Stimulated activated CD8-positive, alpha-beta memory T cell treated with anti-CD3 and anti-CD28 coated beads, Interleukin-4, amount 100 ng/mL, for 48 hours (primary cell): Measurements from ENCODE around the gene LRMDA.

Experiments used
- DNase-seq: peaks from one replicate; pipeline ENCODE4 v3.0.0-alpha.2; 2020

The LRMDA gene

DNA sequence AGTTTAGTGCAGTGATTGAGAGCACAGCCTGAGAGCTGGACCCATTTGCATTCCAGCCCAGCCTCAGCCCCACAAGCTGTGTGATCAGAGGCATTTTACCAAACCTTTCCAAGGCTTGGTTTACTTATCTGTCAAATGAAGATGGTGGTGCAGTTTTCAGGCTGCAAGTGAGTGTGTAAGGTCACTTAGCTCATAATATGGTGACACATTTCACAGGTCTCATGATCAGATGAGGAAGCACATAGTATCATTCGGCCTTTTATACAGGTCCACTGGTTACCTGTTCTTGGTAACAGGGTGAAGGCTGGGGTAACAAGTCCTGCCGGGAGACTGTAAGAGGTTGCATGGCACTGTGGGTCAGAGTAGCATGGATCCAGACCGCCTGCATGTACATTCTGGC is 371.7 kb downstream of the LRMDA start:
- DNase-seq = no peak

DNA sequence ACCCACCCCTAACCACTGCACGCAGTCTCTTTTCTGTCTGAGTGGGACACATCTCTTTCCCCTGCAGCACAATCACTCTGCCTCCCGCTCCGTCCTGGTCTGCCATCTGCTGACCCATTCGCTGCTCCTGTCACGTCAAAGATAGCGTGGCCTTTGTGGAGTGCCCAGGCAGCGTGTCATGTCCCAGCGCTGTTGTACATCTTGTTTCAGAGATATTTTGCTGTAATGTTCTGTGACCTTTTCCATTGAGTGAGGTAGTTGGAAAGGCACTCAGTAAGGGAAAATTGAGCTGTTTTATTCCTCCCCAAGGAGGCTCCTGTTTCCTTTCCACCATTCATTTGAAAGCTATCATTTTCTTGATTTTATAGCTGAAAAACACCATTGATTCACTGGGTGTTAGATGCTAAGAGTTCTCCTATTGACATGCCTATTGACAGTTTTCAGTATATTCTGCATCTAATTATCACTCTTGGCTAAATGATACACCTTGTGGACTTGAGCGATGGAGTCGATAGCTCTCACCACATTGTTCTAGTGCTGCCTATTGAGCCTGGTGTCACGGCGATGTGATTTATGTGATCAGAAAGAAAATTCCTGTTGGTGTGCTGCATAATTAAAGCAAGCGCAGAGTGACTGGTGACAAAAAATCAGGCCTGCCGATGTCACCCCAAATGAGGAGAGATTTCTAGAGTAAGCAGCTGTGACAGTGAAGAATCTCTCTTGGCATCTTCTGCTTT is 372.6 kb downstream of the LRMDA start:
- no peak for DNase-seq

DNA sequence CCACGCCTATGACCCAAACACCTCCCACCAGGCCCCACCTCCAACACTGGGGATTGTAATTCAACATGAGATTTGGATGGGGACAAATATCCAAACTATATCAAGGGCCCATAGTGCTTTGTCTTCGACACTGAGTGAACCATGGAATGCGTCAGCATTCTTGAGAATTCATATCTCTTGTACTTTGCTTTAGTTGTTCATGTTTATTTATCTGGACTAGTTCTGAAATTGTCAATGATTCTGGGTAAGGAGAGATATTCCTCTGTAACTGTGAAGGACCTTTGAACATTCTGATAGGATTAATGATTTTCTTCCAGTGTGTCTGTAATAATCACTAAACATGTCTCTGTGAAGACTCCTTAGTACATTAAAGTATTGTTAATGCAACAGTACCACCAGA is 374.8 kb downstream of the LRMDA start:
- DNase-seq = no peak

DNA sequence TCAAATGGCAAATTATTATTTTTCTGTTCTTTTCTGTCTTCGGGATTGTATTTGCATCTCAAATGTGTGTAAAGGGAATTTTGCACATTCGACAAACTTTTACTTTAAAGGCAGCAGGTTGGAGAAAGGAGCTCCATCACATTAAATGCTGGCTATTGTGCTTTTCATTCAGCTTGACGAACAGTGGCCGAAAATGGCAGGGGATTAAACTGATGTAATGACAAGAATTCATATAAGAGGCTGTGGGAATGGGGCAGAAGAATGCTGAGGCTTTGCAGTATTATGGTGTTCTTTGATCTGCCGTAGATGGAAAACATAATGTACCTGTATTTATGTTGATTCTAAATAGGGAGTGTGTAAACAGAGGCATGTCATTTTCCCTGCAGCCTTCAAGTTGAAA is 376.0 kb downstream of the LRMDA start:
- no peak for DNase-seq

DNA sequence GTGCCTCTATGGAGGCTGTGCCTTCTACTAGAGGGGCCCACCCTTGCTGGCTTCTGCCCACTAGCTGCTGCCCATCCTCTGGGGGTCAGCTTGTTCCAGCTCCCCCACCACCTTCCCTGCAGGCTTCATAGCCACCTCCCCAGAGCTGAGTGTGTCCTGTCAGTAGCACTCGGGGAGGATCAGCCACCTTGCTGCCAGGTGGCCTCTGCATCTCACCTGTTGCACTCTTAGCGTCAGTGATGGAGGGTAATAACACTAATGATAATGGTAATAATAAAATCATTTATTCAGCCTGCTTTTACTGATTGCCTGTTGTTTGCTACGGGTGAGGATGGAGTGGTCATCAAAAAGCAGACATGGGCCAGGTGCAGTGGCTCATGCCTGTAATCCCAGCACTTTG is 377.6 kb downstream of the LRMDA start:
- DNase-seq = no peak

DNA sequence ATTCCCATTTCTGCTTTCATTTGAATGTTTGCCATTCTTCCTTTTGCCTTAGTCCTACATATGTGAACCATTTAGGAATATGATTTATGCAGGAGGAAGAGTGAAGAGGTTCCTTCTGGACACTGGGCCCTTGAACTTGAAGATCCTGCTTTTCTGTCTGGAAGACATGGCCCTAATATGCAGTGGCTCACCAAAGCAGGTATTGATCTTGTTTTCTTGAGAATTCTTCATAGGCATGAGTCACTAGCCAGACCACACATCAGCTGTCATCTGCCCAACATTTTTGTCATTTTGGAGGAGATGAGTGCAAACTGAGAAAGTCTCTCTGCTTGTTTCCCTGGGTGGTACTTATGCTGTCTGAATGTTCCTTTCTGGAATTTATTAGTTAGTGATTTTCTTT is 382.6 kb downstream of the LRMDA start:
- DNase-seq = no peak

DNA sequence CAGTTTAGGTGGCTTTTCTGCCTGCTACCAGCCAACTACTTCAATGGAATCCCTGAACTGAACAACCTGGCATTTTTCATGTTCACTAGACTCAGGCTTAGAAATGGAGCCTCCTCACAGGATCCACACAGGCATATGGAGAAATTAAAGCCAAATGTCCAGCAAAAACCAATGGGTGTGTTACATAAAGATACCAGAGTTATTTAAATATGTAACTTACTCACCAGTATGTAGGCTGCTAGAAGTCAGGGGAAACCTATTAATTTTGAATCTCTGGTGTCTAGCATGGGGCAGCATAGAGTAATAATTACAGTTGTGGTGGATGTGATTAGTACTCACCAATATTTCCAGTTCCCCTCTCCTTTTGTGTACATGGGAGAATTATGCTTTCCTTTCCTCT is 383.6 kb downstream of the LRMDA start:
- DNase-seq = no peak

DNA sequence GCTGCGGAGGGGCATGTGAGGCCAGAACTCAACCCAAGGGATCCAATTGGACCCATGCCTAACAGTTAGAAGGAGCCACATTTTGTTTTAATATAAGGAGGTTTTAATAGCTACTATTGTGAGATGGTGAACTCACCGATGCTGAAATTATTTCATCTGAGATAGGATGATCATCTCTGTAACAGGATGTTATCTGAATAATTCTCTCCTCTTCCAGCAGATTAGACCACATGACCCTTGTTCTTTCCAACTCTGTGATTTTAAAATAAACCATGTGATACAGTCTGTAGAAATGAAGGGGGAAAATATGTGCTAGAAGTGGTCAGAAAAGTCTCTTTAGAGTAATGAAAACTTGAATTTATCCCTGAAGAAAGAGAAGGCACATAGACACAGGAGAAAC is 385.8 kb downstream of the LRMDA start:
- no peak for DNase-seq

DNA sequence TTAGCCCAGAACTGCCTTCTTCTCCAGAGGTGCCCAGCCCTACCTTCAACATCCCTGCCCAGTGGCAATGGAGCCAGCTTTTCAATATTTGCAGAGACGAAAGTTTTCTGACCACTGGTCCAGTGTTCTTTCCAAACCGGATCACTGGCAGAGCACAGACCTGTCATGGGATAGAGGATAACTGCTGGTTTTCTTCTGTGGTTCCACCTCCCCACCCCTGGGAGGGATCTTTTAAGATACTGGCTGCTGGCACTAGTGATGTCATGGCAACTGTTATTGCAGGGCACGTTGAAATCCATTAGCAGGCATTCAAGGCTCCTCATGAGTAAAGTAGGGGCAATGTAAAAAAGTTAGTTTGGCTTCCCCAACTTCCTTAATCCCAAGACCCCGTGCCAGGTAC is 387.1 kb downstream of the LRMDA start:
- no peak for DNase-seq

DNA sequence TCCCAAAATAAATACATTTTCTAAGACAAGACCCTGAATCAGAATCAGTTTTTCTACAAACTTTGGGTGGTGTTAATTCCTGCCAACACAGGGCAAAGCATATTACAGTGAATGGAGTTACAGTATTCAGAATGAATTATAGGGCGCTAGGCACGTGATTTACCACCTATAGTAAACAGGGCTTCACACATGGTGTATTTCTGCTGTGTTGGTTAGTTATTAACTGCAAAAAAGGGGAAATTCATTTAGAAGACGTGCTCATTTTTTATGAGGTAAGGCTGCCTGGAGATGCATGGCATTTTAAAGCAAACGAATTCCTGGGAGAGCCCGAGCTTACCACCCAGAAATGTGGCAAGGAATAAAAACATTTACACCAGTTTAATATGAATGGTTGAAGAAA is 393.8 kb downstream of the LRMDA start:
- no peak for DNase-seq

DNA sequence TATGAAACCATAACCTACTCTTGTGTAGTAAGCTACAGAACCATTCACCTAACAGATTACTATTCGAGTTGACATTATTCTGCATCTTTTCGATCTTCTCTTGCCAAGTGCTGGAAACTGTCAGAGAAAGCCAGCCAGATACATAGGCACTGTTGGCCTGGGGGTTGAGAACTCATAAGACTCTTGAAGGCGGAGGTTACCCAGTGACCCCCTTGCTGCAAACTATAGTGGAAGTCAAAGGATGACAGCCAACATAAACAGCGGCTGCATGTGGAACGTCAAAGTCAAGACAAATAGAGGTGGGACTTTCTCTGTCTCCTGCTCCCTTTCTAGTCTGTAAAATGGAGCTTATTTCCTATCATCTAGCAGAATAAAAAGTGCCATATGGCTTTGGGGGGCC is 394.2 kb downstream of the LRMDA start:
- DNase-seq = no peak

DNA sequence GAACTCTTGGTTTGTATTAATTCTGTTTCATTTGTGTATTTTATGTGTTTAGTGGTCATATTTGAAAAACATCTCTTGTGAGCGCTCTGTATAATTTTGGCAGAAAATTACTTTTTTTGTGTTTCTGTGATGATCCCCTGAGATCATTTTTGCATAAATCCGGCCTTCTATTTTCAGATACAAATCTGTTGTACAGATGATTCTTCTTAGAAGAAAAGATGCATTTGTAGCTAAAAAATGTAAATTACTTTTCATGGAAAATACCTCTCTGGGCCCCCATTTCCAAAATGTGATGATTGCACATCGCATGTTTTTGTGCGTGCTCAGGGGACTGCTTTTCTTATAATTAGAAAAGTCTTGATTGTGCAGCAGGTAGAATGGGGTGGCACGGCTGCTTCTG is 395.4 kb downstream of the LRMDA start:
- DNase-seq = no peak

DNA sequence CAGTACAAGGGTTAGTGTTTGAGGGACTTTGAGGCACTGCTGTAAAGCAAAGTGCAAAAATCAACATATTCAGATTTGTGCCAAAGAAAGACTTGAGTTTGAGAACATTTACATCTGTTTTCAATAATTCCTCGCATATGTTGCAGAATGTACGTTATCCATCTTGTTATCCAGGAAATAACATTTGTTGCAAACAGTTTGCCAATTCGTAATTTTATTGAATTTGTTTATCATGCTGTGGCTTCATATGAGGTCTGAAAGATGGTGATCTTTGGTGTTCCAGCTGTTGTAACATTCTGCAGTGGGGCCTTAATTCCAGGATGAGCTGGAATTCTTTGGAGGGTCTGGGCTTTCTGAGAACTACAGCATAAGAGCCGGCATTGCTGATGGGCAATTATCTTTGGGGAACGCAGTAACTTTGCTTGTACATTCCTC is 396.2 kb downstream of the LRMDA start:
- no peak for DNase-seq

DNA sequence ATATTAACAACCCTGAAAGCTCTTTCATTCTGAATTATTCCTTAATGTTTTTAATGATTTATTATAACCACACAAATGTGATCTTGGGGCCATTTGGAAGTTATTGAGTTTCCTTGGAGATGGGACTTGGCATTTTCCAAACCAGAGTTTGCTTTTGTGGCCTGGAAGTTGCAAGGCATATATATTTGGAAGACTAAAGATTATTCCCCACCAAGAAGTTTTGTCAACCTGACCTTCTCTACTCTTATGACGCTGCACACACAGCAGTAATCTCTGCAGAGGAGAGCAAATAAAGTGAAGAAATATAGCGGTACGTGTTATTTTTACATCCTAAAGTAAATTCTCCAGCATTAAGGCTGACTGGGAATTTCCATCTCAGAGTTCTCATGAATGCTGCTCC is 397.0 kb downstream of the LRMDA start:
- DNase-seq = no peak

DNA sequence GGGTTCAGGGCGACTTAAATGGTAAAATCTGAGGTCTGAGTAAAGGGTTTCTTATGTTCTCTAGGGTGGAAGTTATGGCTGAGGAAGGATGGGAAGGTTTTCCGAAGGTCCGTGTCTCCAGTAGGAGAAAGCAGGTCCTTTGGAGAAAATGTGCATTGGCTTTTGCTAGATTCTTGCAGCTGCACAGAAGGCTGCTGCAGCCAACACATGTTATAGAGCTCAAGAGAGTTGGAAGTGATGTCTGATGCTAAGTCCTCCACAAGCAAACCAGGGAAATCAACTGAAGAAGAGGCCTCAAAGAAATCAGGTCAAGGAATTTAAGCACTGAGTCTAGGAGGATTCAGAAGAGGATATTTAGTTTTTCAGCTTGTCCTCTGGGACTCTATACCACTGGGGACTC is 404.6 kb downstream of the LRMDA start:
- no peak for DNase-seq

DNA sequence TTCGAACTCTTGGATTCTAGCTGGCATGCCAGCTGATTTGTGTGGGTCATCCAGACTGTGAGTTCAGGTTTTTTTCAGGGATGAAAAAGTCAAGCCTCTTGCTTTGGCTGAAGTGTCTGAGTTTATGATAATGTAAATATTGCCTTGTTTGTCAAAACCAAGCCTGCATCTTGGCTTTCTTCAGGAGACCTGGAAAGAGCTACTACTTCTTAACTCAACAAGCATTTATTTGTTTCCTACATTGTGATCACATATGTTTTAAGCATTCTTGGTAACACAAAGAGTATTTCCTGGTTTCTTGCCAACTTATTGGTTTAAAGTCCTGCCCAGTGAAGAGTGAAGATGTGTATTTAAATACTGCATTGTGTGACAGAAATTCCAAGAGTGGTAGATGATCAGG is 407.1 kb downstream of the LRMDA start:
- DNase-seq = no peak

DNA sequence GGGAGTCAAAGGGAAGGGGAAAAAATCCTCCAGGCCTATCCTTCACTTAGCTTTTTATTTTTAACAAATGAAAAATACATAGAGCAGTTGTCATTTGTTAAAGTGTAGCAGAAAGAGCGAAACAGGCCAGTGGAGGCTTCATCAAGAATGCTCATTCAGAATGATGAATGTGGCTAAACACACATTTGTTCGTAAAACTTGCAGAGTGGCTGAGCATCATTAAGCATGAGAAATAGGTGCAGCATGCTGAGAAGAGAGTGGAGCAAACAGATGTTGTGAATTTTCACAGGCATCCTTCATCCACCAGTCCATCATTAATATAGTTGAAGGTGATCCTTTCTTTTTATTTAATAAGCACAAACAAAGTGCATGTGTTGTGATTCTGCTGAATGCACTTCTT is 407.6 kb downstream of the LRMDA start:
- DNase-seq = no peak

DNA sequence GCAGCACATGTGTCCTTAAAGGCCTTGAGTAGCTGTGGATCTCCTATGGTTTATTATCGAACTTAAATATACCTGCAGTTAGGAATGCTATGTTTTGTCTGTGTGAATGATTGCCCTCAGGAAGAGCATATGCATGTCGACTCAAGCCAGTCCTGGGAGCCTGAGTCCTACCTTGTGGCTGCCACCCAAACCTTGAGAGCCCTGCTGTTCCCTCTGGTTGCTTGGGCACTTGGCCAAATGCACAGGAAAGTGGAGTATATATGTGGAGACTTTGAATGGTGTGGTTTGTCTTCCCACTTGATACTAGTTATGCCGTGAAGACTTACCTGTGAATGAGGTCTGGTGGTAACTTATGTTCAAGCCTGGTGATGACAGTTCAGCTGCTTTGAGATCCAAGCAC is 409.8 kb downstream of the LRMDA start:
- no peak for DNase-seq

DNA sequence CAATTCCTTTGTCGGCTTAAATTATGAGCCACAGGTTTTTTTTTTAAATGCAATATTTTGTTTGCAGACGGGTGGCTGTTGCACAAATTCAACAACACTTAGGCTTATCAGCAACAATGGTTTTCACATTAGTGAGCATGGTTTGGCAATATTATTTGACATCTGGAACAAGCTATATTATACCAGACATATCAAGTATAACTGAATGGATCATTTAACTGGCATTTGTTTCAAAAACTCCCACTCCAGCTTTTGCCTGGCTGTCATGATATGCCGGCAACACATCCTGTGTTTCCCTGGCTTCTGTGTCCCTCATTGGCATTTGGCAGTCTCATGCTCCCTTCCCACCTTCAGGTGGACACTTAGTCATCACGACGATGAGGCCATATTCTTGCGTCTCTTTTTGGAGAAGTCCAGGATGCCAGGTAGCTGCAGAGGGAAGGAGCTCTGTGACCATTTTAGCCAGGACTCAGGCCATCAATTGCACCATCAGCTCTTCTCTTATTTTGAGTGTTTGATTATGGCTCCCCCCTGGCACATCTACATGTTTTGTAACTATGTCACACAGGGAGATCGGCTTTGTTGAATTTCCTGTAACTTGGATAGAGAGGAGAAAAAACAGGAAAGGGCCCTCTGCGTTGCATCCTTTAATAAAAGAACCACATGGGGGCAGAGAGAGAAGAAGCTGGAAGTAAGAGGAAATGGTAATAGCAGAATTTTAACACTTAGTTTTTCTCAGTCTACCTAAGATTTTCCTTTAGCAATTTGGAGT is 413.9 kb downstream of the LRMDA start:
- DNase-seq = no peak

DNA sequence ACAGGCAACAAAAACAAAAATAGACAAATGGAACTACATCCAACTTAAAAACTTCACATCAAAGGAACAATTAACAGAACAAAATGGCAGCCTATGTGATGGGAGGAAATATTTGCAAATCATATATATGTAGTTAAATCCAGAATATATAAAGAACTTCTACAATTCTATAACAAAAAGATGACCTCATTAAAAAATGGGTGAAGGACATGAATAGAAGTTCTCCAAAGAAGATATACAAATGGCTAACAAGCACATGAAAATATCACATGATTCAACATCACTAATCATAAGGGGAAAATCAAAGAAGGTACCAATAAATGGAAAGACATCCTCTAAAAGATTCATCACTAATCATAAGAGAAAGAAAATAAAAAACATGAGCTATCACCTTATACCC is 416.1 kb downstream of the LRMDA start:
- no peak for DNase-seq

DNA sequence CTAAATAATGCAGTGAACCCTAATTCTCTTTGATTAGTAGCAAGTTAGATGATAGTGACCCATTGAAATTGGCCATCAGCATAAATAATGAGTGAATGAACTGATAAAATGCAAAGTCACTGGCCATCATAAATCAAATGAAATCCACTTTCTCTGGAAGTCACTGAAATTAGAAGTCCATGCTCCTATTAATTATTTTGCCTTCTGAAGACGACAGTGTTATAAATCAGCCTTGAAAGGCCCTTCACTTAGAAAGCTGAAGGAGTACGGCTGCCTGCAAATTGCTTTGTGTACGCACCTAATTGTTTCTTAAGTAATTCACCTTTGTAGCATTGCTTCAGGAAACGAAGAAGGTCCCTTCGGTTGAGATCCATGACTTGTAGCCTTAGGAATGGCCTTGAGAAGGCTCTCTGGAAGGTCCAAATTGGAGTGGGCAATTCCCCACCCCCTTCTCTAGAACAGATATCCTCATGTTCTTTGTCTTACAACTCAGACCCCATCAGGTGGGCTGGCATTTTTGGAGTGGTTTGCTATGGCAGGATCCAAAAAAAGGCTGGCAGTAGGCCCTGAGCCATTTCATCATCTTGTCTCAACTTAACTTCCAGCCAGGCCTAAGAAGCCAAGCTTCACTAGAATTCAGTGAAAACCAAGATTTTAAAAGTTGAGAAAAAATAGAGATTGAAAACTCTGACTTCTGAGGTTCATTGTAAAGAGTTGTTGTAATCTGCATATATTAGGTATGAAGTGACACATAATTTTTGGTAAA is 420.3 kb downstream of the LRMDA start:
- DNase-seq = no peak

DNA sequence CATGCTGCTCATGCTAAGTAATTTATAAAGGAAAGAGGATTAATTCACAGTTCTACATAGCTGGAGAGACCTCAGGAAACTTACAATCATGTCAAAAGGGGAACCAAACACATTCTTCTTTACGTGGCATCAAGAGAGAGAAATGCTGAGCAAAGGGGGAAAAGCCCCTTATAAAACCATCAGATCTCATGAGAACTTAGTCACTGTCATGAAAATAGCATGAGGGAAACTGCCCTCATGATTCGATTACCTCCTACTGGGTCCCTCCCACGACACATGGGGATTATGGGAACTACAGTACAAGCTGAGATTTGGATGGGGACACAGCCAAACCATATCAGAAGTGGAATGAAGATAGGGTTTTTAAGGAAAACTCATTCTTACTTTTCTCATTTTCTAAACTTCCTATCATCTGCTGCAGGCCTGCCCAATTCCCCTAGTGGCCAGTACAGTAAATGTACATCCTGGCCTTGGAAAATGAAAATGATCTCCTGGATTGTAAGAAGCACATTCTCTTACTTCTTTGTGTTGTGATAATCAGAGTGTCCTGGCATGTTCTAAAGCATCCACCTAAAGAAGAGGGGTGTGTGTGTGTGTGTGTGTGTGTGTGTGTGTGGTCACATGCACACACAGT is 421.5 kb downstream of the LRMDA start:
- no peak for DNase-seq

DNA sequence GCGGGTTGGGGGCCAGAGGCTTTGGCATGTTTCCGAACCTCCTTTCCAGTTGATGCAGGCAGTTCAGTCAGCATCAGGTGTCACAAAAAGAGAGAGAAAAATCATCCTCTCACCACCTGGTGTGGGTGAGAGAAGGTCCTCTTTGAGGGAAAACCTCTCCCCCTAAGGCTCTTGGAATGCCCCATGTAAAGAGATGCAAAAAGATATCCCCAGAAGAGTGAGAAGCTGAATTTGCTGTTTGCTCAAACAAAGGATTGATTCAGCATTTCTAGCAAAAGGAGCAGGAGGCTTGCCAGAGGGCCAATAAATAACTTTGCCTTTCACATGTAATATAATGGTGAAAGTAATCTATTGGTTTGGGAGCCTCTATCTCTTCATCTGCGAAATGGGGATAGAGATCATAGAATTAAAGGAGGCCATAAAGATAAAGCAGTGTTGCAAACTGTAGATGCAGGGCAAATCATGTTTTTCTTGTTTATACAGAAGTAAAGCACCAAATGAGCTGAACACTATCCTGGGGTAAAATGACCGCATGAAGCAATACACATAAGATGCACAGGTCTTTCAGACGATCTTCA is 425.9 kb downstream of the LRMDA start:
- DNase-seq = no peak
